IMR-90 (cell line): Measurements from ENCODE around the gene KRT1. TPM values are rescaled to one million over a fixed set of nuclear protein-coding genes. Genes with fewer than 3 reads are reported as not detected.

Experiments
- ATAC-seq: fragments of 200-7000 bp; cut with Tn5 transposase; 2 replicates; pipeline ENCODE4 v1.9.1; 2020; ENCODE audit warnings: low read depth, mild to moderate bottlenecking, moderate library complexity
- BruUV-seq: library from RNA; stranded (reverse); fragments of 400-500 nt; replicated peaks from 2 replicates; lab custom pipeline; 2021; lab: Mats Ljungman, UMichigan
- CTCF ChIA-PET: fragments of 300-600 bp; formaldehyde crosslinking; extraction: SDS; loops from one replicate; lab custom pipeline; 2021; ENCODE audit warnings: antibody characterized with exemption; lab: Yijun Ruan, JAX
- POLR2A ChIA-PET: fragments of 300-600 bp; sonication (Branson Sonifier 250); formaldehyde crosslinking; loops from one replicate; lab custom pipeline; 2022; ENCODE audit warnings: antibody characterized with exemption; ENCODE audit not compliant: unreplicated experiment; lab: Charles Lee
- DNase-seq: peaks from one replicate; pipeline ENCODE4 v3.0.0; 2013
- H2AFZ ChIP-seq: replicated peaks from 2 replicates; pipeline ENCODE3; 2013; ENCODE audit warnings: low read length, mild to moderate bottlenecking; ENCODE audit not compliant: poor library complexity
- H2AK5ac ChIP-seq: 2 replicates; pipeline ENCODE4 v1.6.1; 2013; ENCODE audit warnings: low read depth, low read length, inconsistent platforms
- H2AK9ac ChIP-seq: replicated peaks from 2 replicates; pipeline ENCODE3; 2013; ENCODE audit warnings: mild to moderate bottlenecking, low read depth, low read length, moderate library complexity; ENCODE audit not compliant: poor library complexity
- H2BK120ac ChIP-seq: 2 replicates; pipeline ENCODE4 v1.6.1; 2013; ENCODE audit warnings: low read depth, low read length, inconsistent platforms
- H2BK15ac ChIP-seq: 3 replicates; pipeline ENCODE4 v1.6.1; 2013; ENCODE audit warnings: low read depth, low read length, inconsistent platforms
- H2BK20ac ChIP-seq: 2 replicates; pipeline ENCODE4 v1.6.1; 2013; ENCODE audit warnings: low read depth, mild to moderate bottlenecking, inconsistent platforms, low read length, moderate library complexity
- H2BK5ac ChIP-seq: 2 replicates; pipeline ENCODE4 v1.6.1; 2013; ENCODE audit warnings: mild to moderate bottlenecking, low read depth, low read length, inconsistent platforms; ENCODE audit not compliant: poor library complexity, severe bottlenecking
- H3K14ac ChIP-seq: replicated peaks from 2 replicates; pipeline ENCODE4 v1.6.1; 2013; ENCODE audit warnings: low read depth, low read length, inconsistent platforms
- H3K18ac ChIP-seq: 2 replicates; pipeline ENCODE4 v1.6.1; 2013; ENCODE audit warnings: low read depth, low read length, control low read depth
- H3K23ac ChIP-seq: 2 replicates; pipeline ENCODE4 v1.6.1; 2013; ENCODE audit warnings: low read depth, low read length, inconsistent platforms
- H3K27ac ChIP-seq: 2 replicates; pipeline ENCODE4 v1.5.1; 2013; ENCODE audit warnings: mild to moderate bottlenecking, control low read depth, low read length; ENCODE audit not compliant: insufficient read depth
- H3K27me3 ChIP-seq: 2 replicates; pipeline ENCODE4 v1.6.1; 2013; ENCODE audit warnings: low read length; ENCODE audit not compliant: control insufficient read depth, insufficient read depth
- H3K36me3 ChIP-seq: 2 replicates; pipeline ENCODE4 v1.6.1; 2013; ENCODE audit warnings: low read length, mixed read lengths; ENCODE audit not compliant: control insufficient read depth, insufficient read depth
- H3K4ac ChIP-seq: 2 replicates; pipeline ENCODE4 v1.6.1; 2013; ENCODE audit warnings: low read depth, low read length, inconsistent platforms
- H3K4me1 ChIP-seq: 2 replicates; pipeline ENCODE4 v1.6.1; 2013; ENCODE audit warnings: low read length, mixed read lengths; ENCODE audit not compliant: control insufficient read depth, insufficient read depth
- H3K4me2 ChIP-seq: 2 replicates; pipeline ENCODE4 v1.6.1; 2013; ENCODE audit warnings: low read depth, mild to moderate bottlenecking, control low read depth, low read length, moderate library complexity
- H3K4me3 ChIP-seq: 2 replicates; pipeline ENCODE4 v1.5.1; 2013; ENCODE audit warnings: low read depth, mild to moderate bottlenecking, control low read depth, low read length, moderate library complexity; ENCODE audit not compliant: insufficient read depth
- H3K56ac ChIP-seq: 2 replicates; pipeline ENCODE4 v1.6.1; 2013; ENCODE audit warnings: low read length, inconsistent platforms; ENCODE audit not compliant: insufficient read depth; ENCODE audit errors: extremely low read depth
- H3K79me1 ChIP-seq, 2 experiments: 2 replicates each; pipeline ENCODE4 v1.6.1; 2013; ENCODE audit warnings: low read length in 2 of 2, inconsistent platforms in 1 of 2, low read depth in 1 of 2
- H3K9ac ChIP-seq: 2 replicates; pipeline ENCODE4 v1.6.1; 2013; ENCODE audit warnings: low read depth, low read length, control low read depth
- H3K9me1 ChIP-seq: 2 replicates; pipeline ENCODE4 v1.6.1; 2013; ENCODE audit warnings: low read length, inconsistent platforms; ENCODE audit not compliant: insufficient read depth
- H3K9me3 ChIP-seq: 2 replicates; pipeline ENCODE4 v1.6.1; 2013; ENCODE audit warnings: low read length; ENCODE audit not compliant: control insufficient read depth, insufficient read depth
- H4K20me1 ChIP-seq: 2 replicates; pipeline ENCODE4 v1.6.1; 2013; ENCODE audit warnings: low read length, inconsistent platforms; ENCODE audit not compliant: insufficient read depth
- H4K5ac ChIP-seq: 2 replicates; pipeline ENCODE4 v1.6.1; 2013; ENCODE audit warnings: mild to moderate bottlenecking, low read depth, low read length, control low read depth
- H4K8ac ChIP-seq, 2 experiments: 2 replicates each; pipeline ENCODE4 v1.6.1; 2013; ENCODE audit warnings: low read depth in 2 of 2, low read length in 2 of 2, control low read depth in 1 of 2, inconsistent platforms in 1 of 2
- H4K91ac ChIP-seq: 2 replicates; pipeline ENCODE4 v1.6.1; 2013; ENCODE audit warnings: low read depth, low read length, inconsistent platforms; ENCODE audit not compliant: insufficient read depth
- MAZ ChIP-seq: IDR thresholded peaks from 2 replicates; pipeline ENCODE4 v1.6.1; 2012; ENCODE audit warnings: low read depth, mild to moderate bottlenecking, low read length, improper control_type of control experiment, moderate library complexity, borderline replicate concordance
- MXI1 ChIP-seq: IDR thresholded peaks from 2 replicates; pipeline ENCODE4 v1.6.1; 2012; ENCODE audit warnings: low read depth, mild to moderate bottlenecking, low read length, moderate library complexity, borderline replicate concordance
- dilution Hi-C: fragments of 300-500 bp; cut with HindIII; formaldehyde crosslinking; loops from one replicate; pipeline ENCODE4 v1.14.3; 2018; ENCODE audit warnings: low sequenced_read_pairs; ENCODE audit not compliant: unreplicated experiment
- in situ Hi-C: fragments of 300-500 bp; cut with MboI; formaldehyde crosslinking; loops from 3 replicates; pipeline ENCODE4 v1.14.3; 2019; ENCODE audit warnings: low sequenced_read_pairs, inconsistent platforms, mixed read lengths
- intact Hi-C: fragments of 100-400 bp; cut with micrococcal nuclease; formaldehyde crosslinking; loops from 2 replicates; pipeline ENCODE4 v1.10.0; 2022
- polyA plus RNA-seq, 3 experiments: library from polyadenylated mRNA; depleted of rRNA; stranded (reverse); fragments of >200 nt; gene quantifications; 2 replicates each; pipeline ENCODE4 v1.2.3, GENCODE V29; 2012; ENCODE audit warnings: low replicate concordance in 1 of 3
- total RNA-seq: library from RNA; depleted of rRNA; stranded (reverse); fragments of >200 nt; gene quantifications from 2 replicates; pipeline ENCODE4 v1.2.3, GENCODE V29; 2012
- TF ChIP-seq, protein P1 (sequence below): conservative IDR thresholded peaks from 2 replicates; pipeline ENCODE4 v1.5.1; 2012; ENCODE audit warnings: mild to moderate bottlenecking, low read depth, low read length, improper control_type of control experiment

The KRT1 gene
- total and polyA plus RNA-seq, 2 of the 4 experiments (the other 2 are of a cell fraction): not detected

GRCh38 chr12:52662918-52663229 lies 17.3 kb downstream of the KRT1 start:
- Histone ChIP-seq H3K27me3 (peaks cover 20% of the 10 kb centered on the region), H3K9ac (no peak overlapping the region), H3K4me1 (no peaks in the 10 kb centered on the region), H2BK5ac (no peak overlapping the region), H3K9me1 (no peaks in the 10 kb centered on the region), H3K56ac (no peak overlapping the region), H4K91ac (no peak overlapping the region), H4K20me1 (no peaks in the 10 kb centered on the region), H3K27ac (no peak overlapping the region), H2BK20ac (no peak overlapping the region), H2AK5ac (no peak overlapping the region), H3K18ac (no peak overlapping the region), H3K4ac (no peak overlapping the region), H2BK15ac (no peak overlapping the region), H3K4me2 (no peak overlapping the region), H3K4me3 (no peak overlapping the region), H3K79me1 (no peaks in the 10 kb centered on the region), H2AFZ (no peak overlapping the region), H3K23ac (no peak overlapping the region), H3K36me3 (no peaks in the 10 kb centered on the region), H3K14ac (no peak overlapping the region), H3K9me3 (no peaks in the 10 kb centered on the region), H2AK9ac (no peak overlapping the region), H2BK120ac (no peak overlapping the region), H4K5ac (no peak overlapping the region), H4K8ac (no peak overlapping the region)
- no peak for TF ChIP-seq MAZ
- TF ChIP-seq, protein P1, sequence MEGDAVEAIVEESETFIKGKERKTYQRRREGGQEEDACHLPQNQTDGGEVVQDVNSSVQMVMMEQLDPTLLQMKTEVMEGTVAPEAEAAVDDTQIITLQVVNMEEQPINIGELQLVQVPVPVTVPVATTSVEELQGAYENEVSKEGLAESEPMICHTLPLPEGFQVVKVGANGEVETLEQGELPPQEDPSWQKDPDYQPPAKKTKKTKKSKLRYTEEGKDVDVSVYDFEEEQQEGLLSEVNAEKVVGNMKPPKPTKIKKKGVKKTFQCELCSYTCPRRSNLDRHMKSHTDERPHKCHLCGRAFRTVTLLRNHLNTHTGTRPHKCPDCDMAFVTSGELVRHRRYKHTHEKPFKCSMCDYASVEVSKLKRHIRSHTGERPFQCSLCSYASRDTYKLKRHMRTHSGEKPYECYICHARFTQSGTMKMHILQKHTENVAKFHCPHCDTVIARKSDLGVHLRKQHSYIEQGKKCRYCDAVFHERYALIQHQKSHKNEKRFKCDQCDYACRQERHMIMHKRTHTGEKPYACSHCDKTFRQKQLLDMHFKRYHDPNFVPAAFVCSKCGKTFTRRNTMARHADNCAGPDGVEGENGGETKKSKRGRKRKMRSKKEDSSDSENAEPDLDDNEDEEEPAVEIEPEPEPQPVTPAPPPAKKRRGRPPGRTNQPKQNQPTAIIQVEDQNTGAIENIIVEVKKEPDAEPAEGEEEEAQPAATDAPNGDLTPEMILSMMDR: no peak
- TF ChIP-seq MXI1: no peak
- CTCF ChIA-PET: no interaction called here
- in situ Hi-C loops: no loop called here
- DNase-seq (no peak), ATAC-seq (no peak)
- no TSS peak for BruUV-seq
- dilution Hi-C loops: no loop called here
- POLR2A ChIA-PET: no interaction called here
- intact Hi-C loops: no loop called here
